ENCODE data around the gene VAV2.
A peak's percentile ranks its signal among the peaks of the same experiment; 100 is the strongest.
"Not testable (repeated sequence)": the region's sequence is repeated elsewhere in the genome, so short reads cannot be mapped to it uniquely, and the experiment has no call there.

Gene VAV2

GRCh38 chr9:133758228-133758627 is 233.9 kb downstream of the VAV2 start:
- no peak for DNase-seq (ENCODE audit: low read depth in 2 of 3, low spot score in 2 of 3)

GRCh38 chr9:133754688-133755227 is 237.4 kb downstream of the VAV2 start:
- no peak for DNase-seq (ENCODE audit: low read depth in 2 of 3, low spot score in 2 of 3)

- no peak for DNase-seq (ENCODE audit: low read depth in 2 of 3, low spot score in 2 of 3)
Observed at GRCh38 chr9:133754187-133754586, 237.9 kb downstream of the VAV2 start.

- no peak for DNase-seq (ENCODE audit: low read depth in 2 of 3, low spot score in 2 of 3)
Observed at GRCh38 chr9:133752739-133753446, 239.2 kb downstream of the VAV2 start.

- DNase-seq (ENCODE audit: low read depth in 2 of 3, low spot score in 2 of 3): no peak
Observed at GRCh38 chr9:133750982-133751649, 241.0 kb downstream of the VAV2 start.

- DNase-seq (ENCODE audit: low read depth in 2 of 3, low spot score in 2 of 3): no peak
Observed at GRCh38 chr9:133747309-133747708, 244.8 kb downstream of the VAV2 start.

- DNase-seq (ENCODE audit: low read depth in 2 of 3, low spot score in 2 of 3): not testable (repeated sequence)
Observed at GRCh38 chr9:133744528-133744927, 247.6 kb downstream of the VAV2 start.

- DNase-seq (ENCODE audit: low read depth in 2 of 3, low spot score in 2 of 3): peak; percentile 48 to 67 (median 53)
Observed at GRCh38 chr9:133742849-133743444, 249.2 kb downstream of the VAV2 start.

- DNase-seq (ENCODE audit: low read depth in 2 of 3, low spot score in 2 of 3): no peak
Observed at GRCh38 chr9:133742251-133742650, 249.9 kb downstream of the VAV2 start.

- no peak for DNase-seq (ENCODE audit: low read depth in 2 of 3, low spot score in 2 of 3)
Observed at GRCh38 chr9:133741716-133742115, 250.4 kb downstream of the VAV2 start.

- no peak for DNase-seq (ENCODE audit: low read depth in 2 of 3, low spot score in 2 of 3)
Observed at GRCh38 chr9:133740911-133741310, 251.2 kb downstream of the VAV2 start.

- DNase-seq (ENCODE audit: low read depth in 2 of 3, low spot score in 2 of 3): no peak
Observed at GRCh38 chr9:133739408-133740280, 252.5 kb downstream of the VAV2 start.

GRCh38 chr9:133738640-133739225 is 253.4 kb downstream of the VAV2 start:
- DNase-seq (ENCODE audit: low read depth in 2 of 3, low spot score in 2 of 3): no peak

GRCh38 chr9:133737774-133738639 is 254.1 kb downstream of the VAV2 start, which contains the start of gene SARDH:
TSS of gene SARDH (minus strand) at chr9:133738352. CDS start at chr9:133734173, 4,179 bp downstream.
- peak in 1 of 3 experiments; percentile 17 for DNase-seq (ENCODE audit: low read depth in 2 of 3, low spot score in 2 of 3)

- DNase-seq (ENCODE audit: low read depth in 2 of 3, low spot score in 2 of 3): no peak
Observed at GRCh38 chr9:133737071-133737773, 254.9 kb downstream of the VAV2 start.

- DNase-seq (ENCODE audit: low read depth in 2 of 3, low spot score in 2 of 3): no peak
Observed at GRCh38 chr9:133735931-133736330, 256.2 kb downstream of the VAV2 start.

- DNase-seq (ENCODE audit: low read depth in 2 of 3, low spot score in 2 of 3): no peak
Observed at GRCh38 chr9:133735415-133735775, 256.7 kb downstream of the VAV2 start.

GRCh38 chr9:133734590-133735414 is 257.3 kb downstream of the VAV2 start:
- no peak for DNase-seq (ENCODE audit: low read depth in 2 of 3, low spot score in 2 of 3)

All from activated CD8-positive, alpha-beta memory T cell treated with anti-CD3 and anti-CD28 coated beads for 48 hours (primary cell).